GM12874 (cell line): ENCODE results near the gene EPHB1.

ENCODE experiments used
- TF ChIP-seq, protein P1 (sequence below): IDR thresholded peaks from 2 replicates; pipeline ENCODE4 v1.5.1; 2011; ENCODE audit warnings: low read depth, mild to moderate bottlenecking, control low read depth, low read length, moderate library complexity; ENCODE audit not compliant: insufficient read depth

The EPHB1 gene

DNA sequence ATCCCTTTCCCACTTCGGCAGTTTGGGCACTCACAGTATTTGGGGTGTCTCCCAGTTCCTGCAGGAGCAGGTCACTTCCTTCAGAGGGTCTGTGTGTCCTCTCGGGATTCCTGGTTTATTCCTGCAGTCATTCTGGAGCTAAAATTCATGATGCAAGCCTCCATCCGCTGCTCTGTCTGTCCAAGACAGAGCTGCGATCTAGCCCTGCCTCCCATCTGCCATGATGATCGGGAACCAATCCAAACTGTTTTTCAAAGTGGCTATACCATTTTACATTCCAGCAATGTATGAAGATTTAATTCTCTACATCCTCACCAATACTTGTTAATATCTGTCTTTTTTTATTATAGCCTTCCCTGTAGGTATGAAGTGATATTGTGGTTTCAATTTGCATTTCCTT lies 273.0 kb downstream of the EPHB1 start:
- TF ChIP-seq, protein P1, sequence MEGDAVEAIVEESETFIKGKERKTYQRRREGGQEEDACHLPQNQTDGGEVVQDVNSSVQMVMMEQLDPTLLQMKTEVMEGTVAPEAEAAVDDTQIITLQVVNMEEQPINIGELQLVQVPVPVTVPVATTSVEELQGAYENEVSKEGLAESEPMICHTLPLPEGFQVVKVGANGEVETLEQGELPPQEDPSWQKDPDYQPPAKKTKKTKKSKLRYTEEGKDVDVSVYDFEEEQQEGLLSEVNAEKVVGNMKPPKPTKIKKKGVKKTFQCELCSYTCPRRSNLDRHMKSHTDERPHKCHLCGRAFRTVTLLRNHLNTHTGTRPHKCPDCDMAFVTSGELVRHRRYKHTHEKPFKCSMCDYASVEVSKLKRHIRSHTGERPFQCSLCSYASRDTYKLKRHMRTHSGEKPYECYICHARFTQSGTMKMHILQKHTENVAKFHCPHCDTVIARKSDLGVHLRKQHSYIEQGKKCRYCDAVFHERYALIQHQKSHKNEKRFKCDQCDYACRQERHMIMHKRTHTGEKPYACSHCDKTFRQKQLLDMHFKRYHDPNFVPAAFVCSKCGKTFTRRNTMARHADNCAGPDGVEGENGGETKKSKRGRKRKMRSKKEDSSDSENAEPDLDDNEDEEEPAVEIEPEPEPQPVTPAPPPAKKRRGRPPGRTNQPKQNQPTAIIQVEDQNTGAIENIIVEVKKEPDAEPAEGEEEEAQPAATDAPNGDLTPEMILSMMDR: no peak

DNA sequence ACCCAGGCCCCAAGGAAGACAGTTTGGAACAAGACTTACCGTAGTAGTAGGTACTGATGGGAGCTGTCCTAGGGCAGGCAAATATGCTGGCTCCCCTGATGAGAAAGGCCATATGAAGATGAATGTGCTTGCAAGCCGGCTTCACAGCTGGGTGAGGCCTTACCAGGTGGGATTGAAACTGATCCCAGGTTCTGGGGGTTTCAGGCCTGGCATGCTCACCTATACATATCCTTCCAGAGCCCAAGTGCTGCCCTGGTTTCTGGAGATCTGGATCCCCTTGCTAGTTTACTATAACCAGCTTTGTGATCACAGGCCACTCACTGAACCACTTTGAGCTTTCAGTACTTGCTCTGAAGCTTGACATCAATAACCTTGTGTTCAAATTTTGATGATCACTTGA lies 274.3 kb downstream of the EPHB1 start:
- TF ChIP-seq, protein P1: no peak

DNA sequence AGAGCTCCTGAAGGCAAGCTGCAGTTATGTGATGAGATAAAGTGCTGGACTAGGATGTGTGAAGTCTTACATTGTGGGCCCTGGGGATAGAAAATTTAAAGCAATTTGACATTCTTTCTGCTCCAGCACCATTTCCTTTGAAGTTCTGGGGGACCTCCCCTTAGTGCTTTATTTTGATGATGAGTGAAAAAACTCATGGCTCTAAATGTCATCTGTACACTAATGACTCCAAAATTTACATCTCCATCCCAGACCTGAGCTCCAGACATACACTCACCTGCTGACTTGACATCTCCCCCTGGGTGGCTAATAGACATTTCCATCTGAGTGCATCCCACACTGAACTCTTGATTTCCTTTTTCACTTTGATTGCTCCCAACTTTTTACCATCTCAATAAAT lies 276.4 kb downstream of the EPHB1 start:
- TF ChIP-seq, protein P1: no peak

DNA sequence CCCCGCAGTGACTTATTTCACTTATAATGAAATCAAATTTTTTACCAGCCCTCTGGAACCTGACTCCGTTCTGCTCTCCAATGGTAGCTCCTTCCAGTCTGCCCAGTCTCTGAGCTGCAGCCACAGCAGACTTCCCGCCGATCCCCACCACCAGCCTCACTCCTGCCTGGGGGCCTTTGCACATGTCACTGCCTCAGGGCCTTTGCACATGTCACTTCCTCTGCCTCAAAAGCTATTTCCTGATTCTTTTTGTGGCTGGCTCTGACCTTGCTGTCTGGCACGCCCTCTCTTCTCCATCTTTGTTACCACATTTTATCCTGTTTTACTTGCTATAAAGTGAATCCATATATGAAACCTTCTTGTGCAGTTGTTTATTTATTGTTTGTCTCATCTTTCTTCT lies 277.4 kb downstream of the EPHB1 start:
- TF ChIP-seq, protein P1: no peak

DNA sequence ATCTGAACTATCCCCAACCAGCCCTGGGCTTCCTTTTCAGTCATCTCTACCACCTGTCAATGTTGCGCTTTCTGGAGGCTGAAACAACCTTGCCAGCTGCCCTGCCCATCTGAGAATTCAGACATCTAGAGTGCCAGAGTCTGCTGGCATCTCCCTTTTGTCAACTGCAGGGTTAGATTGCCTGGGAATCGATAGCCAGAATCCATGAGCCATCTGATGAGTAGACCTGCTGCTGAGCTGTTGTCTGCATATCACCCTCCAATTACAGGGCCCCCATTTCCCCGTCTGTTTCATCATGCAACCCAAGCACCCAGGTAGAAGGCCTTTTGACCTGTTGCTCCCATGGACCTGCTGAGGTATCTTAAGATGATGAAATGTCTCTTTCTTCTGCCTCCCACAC lies 280.1 kb downstream of the EPHB1 start:
- TF ChIP-seq, protein P1: no peak

DNA sequence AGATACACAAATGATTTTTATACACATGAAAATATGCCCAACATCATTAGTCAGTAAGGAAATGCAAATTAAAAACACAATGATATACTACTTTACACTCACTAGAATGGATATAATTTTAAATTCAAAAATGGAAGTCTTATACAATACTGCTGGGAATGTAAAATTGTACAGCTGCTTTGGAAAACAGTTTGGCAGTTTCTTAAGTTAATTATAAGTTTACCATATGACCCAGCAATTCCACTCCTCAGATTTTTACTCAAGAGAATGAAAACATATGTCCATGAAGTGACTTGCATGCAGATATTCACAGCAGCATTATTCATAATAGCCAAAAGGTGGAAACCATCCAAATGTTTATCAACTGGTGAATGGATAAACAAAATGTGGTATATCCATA lies 281.3 kb downstream of the EPHB1 start:
- TF ChIP-seq, protein P1: no peak

DNA sequence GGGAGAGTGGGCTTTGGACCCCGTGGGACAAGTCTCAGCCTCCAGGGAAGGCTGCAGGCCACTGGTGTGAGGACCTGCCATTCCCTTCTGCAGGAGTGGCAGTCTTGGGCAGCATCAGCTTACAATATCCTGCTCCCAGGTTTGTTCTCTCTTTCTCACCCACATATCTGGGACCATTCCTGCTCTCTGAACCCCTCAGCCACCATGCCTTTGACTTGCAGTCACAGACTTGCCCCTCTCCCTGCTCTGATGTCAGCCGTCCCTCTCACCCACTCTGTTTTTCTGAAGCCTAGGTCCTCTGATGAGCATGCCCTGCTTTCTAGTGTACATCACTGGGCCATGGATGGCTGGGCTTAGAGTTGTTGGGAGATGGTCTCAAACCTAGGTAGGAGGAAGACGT lies 282.1 kb downstream of the EPHB1 start:
- TF ChIP-seq, protein P1: no peak

DNA sequence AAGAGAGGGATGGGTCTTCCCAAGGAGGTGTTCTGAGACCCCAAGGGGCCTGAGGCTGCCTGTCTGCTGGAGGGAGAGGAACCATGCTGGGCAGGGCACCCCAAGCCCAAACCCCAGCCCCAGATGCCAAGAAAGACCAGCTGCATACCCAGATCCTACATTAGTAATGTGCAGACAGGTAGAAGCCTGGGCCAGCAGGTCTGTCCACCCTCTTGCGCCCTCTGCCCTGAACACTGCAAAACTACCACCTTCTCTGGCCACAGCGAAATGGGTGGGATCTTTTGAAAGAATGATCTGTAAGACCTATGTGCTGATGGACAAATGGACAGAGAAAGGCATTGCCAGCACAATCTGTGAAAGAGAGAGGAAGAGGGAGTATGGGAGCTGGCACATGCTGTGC lies 283.2 kb downstream of the EPHB1 start:
- TF ChIP-seq, protein P1: no peak
